Endodermal cell (in vitro differentiated cells): Measurements from ENCODE around the gene ALOXE3. TPM values are rescaled to one million over a fixed set of nuclear protein-coding genes. Genes with fewer than 3 reads are reported as not detected.
A peak's percentile ranks its signal among the peaks of the same experiment; 100 is the strongest.

Experiments
- DNase-seq: peaks from one replicate; pipeline ENCODE4 v3.0.0-alpha.2; 2017
- H3K27ac ChIP-seq: 2 replicates; pipeline ENCODE4 v1.5.1; 2013; ENCODE audit warnings: mild to moderate bottlenecking, low read depth, low read length, moderate library complexity
- H3K27me3 ChIP-seq: 2 replicates; pipeline ENCODE4 v1.6.1; 2013; ENCODE audit warnings: mild to moderate bottlenecking, low read length, moderate library complexity; ENCODE audit not compliant: insufficient read depth, control insufficient read depth, poor library complexity, severe bottlenecking
- H3K36me3 ChIP-seq: 2 replicates; pipeline ENCODE4 v1.7.0; 2013; ENCODE audit warnings: mild to moderate bottlenecking, low read length, moderate library complexity; ENCODE audit not compliant: control insufficient read depth, insufficient read depth
- H3K4me1 ChIP-seq: one replicate; pipeline ENCODE4 v1.7.0; 2013; ENCODE audit warnings: low read length; ENCODE audit not compliant: control insufficient read depth, insufficient read depth
- H3K4me3 ChIP-seq: 2 replicates; pipeline ENCODE4 v1.5.1; 2013; ENCODE audit warnings: mild to moderate bottlenecking, low read length, moderate library complexity
- H3K9ac ChIP-seq: 2 replicates; pipeline ENCODE4 v1.6.1; 2013; ENCODE audit warnings: mild to moderate bottlenecking, low read length, moderate library complexity; ENCODE audit not compliant: poor library complexity, severe bottlenecking; ENCODE audit errors: extremely low read depth
- H3K9me3 ChIP-seq: 2 replicates; pipeline ENCODE4 v1.6.1; 2013; ENCODE audit warnings: mild to moderate bottlenecking, low read length, moderate library complexity; ENCODE audit not compliant: control insufficient read depth
- H3K27ac Mint-ChIP-seq: 2 replicates; pipeline ENCODE4 v1.8.0; 2020; ENCODE audit warnings: mixed read lengths
- H3K27me3 Mint-ChIP-seq: 2 replicates; pipeline ENCODE4 v1.8.0; 2021; ENCODE audit warnings: mild to moderate bottlenecking, mixed read lengths; ENCODE audit not compliant: insufficient read depth
- H3K36me3 Mint-ChIP-seq: 2 replicates; pipeline ENCODE4 v1.8.0; 2020; ENCODE audit warnings: low read depth, mixed read lengths
- H3K4me1 Mint-ChIP-seq: 2 replicates; pipeline ENCODE4 v1.8.0; 2020; ENCODE audit warnings: mixed read lengths
- H3K4me3 Mint-ChIP-seq: 2 replicates; pipeline ENCODE4 v1.8.0; 2020; ENCODE audit warnings: mild to moderate bottlenecking, moderate library complexity, mixed read lengths
- H3K9me3 Mint-ChIP-seq: 2 replicates; pipeline ENCODE4 v1.8.0; 2020; ENCODE audit warnings: mild to moderate bottlenecking, mixed read lengths
- WGBS, 2 experiments: methylation state at CpG; one replicate each; pipeline versions ENCODE4 v1.1.5 to v1.1.7; 2013; ENCODE audit warnings: missing lambda C conversion rate in 2 of 2, mixed read lengths in 1 of 2; ENCODE audit not compliant: insufficient coverage in 1 of 2, insufficient read length in 1 of 2; 5-methylcytosine and 5-hydroxymethylcytosine counted together
- total RNA-seq, 2 donors: library from RNA; stranded (reverse); fragmentation: NEBNext Ultra II Directional in 1 of 2; extraction: Animal tissue kit (Norgen Biotek cat#: 25700) in 1 of 2; gene quantifications; 2 replicates in 1 of 2; 3 replicates in 1 of 2; pipeline ENCODE4 v1.2.1, GENCODE V29; 2021
- TF ChIP-seq, protein P1 (sequence below): fragments of 200-600 bp; sonication (generic); conservative IDR thresholded peaks from 2 replicates; pipeline ENCODE4 v1.5.0; 2021; ENCODE audit warnings: antibody characterized with exemption, mild to moderate bottlenecking

ALOXE3 gene
- total RNA-seq, 2 donors from 2014 or later: 0.13 to 0.49 TPM

DNA sequence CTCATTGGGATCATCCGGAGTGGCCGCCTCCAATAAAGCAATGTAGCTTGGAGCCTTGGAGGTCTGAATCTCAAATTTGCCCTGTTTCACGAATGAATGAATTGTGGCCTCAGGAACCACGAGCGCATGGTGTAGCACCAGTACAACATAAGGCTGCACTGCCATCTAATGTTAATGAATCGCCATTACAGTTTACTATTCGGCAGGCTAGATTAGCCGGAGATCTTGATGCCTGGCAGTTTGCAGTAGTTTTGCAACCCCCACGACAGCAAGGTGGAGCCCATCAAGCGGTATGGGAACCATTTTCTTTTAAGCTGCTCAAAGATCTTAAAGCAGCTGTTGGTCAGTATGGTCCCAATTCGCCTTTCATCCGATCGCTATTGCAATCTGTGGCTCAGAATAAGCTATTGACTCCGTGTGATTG, 60.6 kb downstream of the ALOXE3 start:
- Mint-ChIP-seq H3K27me3 (peaks cover 49% of the 10 kb centered on the region), H3K9me3 (no peaks in the 10 kb centered on the region)

DNA sequence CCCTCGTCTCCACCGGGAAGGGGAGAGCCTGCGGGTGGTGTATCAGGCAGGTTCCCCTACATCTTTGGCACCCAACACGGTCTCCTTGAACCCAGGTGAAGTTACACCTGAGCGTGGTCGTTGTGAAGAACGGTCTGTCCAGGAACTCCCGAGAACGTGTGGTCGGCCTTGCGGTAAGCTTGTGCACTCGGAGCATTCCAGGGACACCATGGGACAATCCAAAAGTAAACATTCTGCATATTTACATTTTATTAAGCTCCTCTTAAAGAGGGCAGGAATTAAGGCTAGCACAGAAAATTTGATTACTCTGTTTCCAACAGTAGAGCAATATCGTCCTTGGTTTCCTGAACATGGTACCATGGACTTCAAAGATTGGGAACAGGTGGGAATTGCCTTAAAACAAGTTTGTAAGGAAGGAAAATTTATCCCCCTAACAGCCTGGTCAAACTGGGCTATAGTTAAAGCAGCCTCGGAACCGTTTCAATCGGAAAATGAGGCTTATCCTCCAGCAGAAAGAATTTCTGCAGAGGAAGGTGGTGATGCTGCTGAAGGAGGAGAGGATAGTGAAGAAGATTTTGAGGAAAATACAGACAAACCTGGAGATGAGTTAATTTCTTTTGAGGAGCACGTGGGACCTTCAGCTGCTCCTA, 61.2 kb downstream of the ALOXE3 start:
- Histone ChIP-seq H3K9ac (no peak overlapping the region), H3K9me3 (no peaks in the 10 kb centered on the region), H3K4me1 (peaks cover 7% of the 10 kb centered on the region), H3K36me3 (no peaks in the 10 kb centered on the region), H3K4me3 (no peak overlapping the region), H3K27me3 (peaks cover 19% of the 10 kb centered on the region), H3K27ac (no peak overlapping the region)
- H3K4me3 Mint-ChIP-seq: no peak overlapping the region
- peaks cover 49% of the 10 kb centered on the region for H3K27me3 Mint-ChIP-seq
- no peaks in the 10 kb centered on the region for H3K9me3 Mint-ChIP-seq
- no peak overlapping the region for H3K27ac Mint-ChIP-seq
- TF ChIP-seq, protein P1, sequence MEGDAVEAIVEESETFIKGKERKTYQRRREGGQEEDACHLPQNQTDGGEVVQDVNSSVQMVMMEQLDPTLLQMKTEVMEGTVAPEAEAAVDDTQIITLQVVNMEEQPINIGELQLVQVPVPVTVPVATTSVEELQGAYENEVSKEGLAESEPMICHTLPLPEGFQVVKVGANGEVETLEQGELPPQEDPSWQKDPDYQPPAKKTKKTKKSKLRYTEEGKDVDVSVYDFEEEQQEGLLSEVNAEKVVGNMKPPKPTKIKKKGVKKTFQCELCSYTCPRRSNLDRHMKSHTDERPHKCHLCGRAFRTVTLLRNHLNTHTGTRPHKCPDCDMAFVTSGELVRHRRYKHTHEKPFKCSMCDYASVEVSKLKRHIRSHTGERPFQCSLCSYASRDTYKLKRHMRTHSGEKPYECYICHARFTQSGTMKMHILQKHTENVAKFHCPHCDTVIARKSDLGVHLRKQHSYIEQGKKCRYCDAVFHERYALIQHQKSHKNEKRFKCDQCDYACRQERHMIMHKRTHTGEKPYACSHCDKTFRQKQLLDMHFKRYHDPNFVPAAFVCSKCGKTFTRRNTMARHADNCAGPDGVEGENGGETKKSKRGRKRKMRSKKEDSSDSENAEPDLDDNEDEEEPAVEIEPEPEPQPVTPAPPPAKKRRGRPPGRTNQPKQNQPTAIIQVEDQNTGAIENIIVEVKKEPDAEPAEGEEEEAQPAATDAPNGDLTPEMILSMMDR: no peak
- H3K4me1 Mint-ChIP-seq: peaks cover 33% of the 10 kb centered on the region
- H3K36me3 Mint-ChIP-seq: no peaks in the 10 kb centered on the region
- peak; percentile 44 for DNase-seq
- WGBS, 2 experiments: 84 to 88% methylated on average over 17 of the region's 17 CpGs

More for the DNA sequence above, 60.6 kb downstream of the ALOXE3 start:
- Mint-ChIP-seq H3K4me3 (no peak overlapping the region), H3K27ac (no peak overlapping the region), H3K4me1 (peaks cover 37% of the 10 kb centered on the region), H3K36me3 (no peaks in the 10 kb centered on the region)
- 18 to 26% methylated on average over 14 of the region's 14 CpGs for WGBS, 2 experiments
- DNase-seq: peak; percentile 90
- H3K36me3 ChIP-seq: no peaks in the 10 kb centered on the region
- no peak overlapping the region for H3K9ac ChIP-seq
- TF ChIP-seq, protein P1: peak; percentile 84
- H3K4me3 ChIP-seq: no peak overlapping the region
- H3K9me3 ChIP-seq: no peaks in the 10 kb centered on the region
- H3K27ac ChIP-seq: no peak overlapping the region
- H3K4me1 ChIP-seq: peaks cover 7% of the 10 kb centered on the region
- H3K27me3 ChIP-seq: peaks cover 21% of the 10 kb centered on the region

DNA sequence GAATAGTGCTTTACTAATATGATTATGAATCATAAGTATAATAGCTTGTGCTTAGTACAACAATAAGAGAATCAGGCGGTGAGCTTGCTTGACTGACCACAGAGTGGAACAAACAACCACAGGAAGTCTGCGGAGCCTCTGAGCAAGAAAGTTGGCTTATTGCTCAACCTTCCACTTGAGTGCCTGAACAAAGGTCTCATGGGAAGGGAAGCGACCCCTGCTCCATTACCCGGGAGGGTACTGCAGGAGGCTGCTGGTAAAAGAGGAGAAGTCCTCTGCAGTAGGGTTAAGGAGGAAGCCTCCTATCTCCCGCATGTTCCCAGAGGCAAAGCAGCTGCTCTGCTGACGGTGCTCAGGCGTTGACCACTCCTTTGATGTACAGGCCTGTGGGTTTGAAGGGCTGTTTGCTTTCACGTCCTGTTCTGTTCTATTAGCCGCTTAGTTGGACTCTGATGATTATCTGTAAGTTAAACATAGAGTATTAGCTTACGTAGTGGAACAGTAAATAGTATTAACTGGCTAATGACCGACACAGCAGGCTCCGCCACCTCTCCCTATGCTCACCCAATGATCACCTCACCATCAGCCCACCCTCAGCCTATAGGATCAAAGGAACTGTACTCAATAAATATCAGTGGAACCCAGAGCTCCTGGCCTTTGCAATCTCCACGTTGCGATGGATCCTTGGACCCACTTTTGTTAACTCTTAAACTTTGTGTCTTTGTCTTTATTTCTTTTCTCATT, 61.9 kb downstream of the ALOXE3 start:
- no peaks in the 10 kb centered on the region for H3K36me3 ChIP-seq
- no peak overlapping the region for H3K27ac Mint-ChIP-seq
- H3K9ac ChIP-seq: no peak overlapping the region
- H3K27me3 Mint-ChIP-seq: peaks cover 55% of the 10 kb centered on the region
- peaks cover 26% of the 10 kb centered on the region for H3K27me3 ChIP-seq
- H3K4me3 Mint-ChIP-seq: no peak overlapping the region
- no peak overlapping the region for H3K27ac ChIP-seq
- WGBS, 2 experiments: 84 to 94% methylated on average over 9 to 13 of the region's 14 CpGs
- peak; percentile 53 for DNase-seq
- TF ChIP-seq, protein P1: no peak
- no peaks in the 10 kb centered on the region for H3K9me3 ChIP-seq
- H3K36me3 Mint-ChIP-seq: no peaks in the 10 kb centered on the region
- H3K9me3 Mint-ChIP-seq: no peaks in the 10 kb centered on the region
- H3K4me1 ChIP-seq: peaks cover 7% of the 10 kb centered on the region
- H3K4me1 Mint-ChIP-seq: peaks cover 26% of the 10 kb centered on the region
- no peak overlapping the region for H3K4me3 ChIP-seq
